ENCODE data around the gene ZNF264.

- TF ChIP-seq CTCF (IDR thresholded peaks at IDR 0.05; ENCODE audit: insufficient read depth, low read depth, low read length): no peak
- no peak for TF ChIP-seq EZH2 (IDR thresholded peaks at IDR 0.05; ENCODE audit: insufficient read depth, low read length)
These were observed 19.7 kb upstream of the ZNF264 start for GRCh38 chr19:57171551-57172081.
